Measurements from ENCODE around the gene TANC1.

Gene TANC1

GRCh38 chr2:159218389-159218788, 249.9 kb downstream of the TANC1 start:
- DNase-seq (ENCODE audit: insufficient read length, low spot score) = no peak
- FAIRE-seq = no peak
- no peak for TF ChIP-seq CTCF (IDR thresholded peaks at IDR 0.05; ENCODE audit: insufficient read depth, missing control alignments)

- FAIRE-seq (no peak), DNase-seq (ENCODE audit: insufficient read length, low spot score) (no peak)
- TF ChIP-seq CTCF (IDR thresholded peaks at IDR 0.05; ENCODE audit: insufficient read depth, missing control alignments) = no peak
These were observed 251.1 kb downstream of the TANC1 start for GRCh38 chr2:159219394-159219998.

GRCh38 chr2:159224061-159224813, 255.8 kb downstream of the TANC1 start:
- DNase-seq (ENCODE audit: insufficient read length, low spot score) = no peak
- no peak for TF ChIP-seq CTCF (IDR thresholded peaks at IDR 0.05; ENCODE audit: insufficient read depth, missing control alignments)
- no peak for FAIRE-seq

- DNase-seq (ENCODE audit: insufficient read length, low spot score) (no peak), FAIRE-seq (no peak)
- no peak for TF ChIP-seq CTCF (IDR thresholded peaks at IDR 0.05; ENCODE audit: insufficient read depth, missing control alignments)
These were observed 256.9 kb downstream of the TANC1 start for GRCh38 chr2:159225025-159226016.

- DNase-seq (ENCODE audit: insufficient read length, low spot score) (no peak), FAIRE-seq (no peak)
These were observed 257.6 kb downstream of the TANC1 start for GRCh38 chr2:159226059-159226461.

More at GRCh38 chr2:159226059-159226461, 257.6 kb downstream of the TANC1 start:
- no peak for TF ChIP-seq CTCF (IDR thresholded peaks at IDR 0.05; ENCODE audit: insufficient read depth, missing control alignments)
